Measurements from ENCODE around the gene PEX3.

Gene PEX3

DNA sequence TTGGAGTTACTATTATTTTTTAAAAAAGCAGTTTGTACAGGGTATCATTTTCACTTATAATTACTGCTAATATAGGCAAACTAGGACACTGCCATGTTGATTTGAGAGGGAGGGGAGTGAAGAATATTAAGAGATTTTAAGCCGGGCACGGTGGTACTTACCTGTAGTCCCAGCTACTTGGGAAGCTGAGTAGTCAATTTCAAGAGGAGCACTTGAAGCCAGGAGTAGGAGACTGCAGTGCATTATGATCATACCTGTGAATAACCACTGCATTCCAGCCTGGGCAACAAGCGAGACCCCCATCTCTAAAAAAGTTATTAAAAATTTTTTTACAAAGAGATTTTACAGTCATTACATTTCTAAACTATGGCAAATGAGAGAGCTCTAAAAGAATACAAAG lies 35.8 kb upstream of the PEX3 start:
- Histone ChIP-seq H3K4me3 (ENCODE audit: insufficient read depth, low read depth, low read length, poor library complexity, severe bottlenecking) (no peak overlapping the region), H3K36me3 (ENCODE audit: control insufficient read depth, insufficient read depth, low read length) (no peaks in the 10 kb centered on the region), H3K27me3 (replicated peaks; ENCODE audit: control insufficient read depth, insufficient read depth, low read length, poor library complexity, severe bottlenecking) (no peaks in the 10 kb centered on the region)

DNA sequence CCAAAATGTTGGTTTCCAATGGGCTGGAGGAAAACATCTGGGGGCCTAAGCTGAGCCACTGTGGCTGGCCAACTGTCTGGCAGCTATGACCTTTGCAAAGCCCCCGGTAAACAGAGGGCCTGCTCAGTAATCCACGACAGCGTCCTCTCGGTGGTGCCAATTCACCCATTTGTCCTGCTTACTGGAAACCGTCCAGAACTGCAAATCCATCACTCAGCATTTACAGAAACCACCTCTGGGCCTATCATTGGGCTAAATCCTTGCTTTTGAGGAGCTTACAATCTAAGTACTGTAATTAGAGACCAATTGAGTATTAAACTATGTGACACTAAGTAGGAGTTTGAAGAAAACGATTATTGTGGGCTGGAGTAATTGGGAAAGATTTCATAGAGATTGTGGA lies 31.1 kb upstream of the PEX3 start:
- Histone ChIP-seq H3K9me3 (ENCODE audit: control insufficient read depth, low read length) (no peaks in the 10 kb centered on the region), H3K4me3 (ENCODE audit: insufficient read depth, low read depth, low read length, poor library complexity, severe bottlenecking) (no peak overlapping the region), H3K36me3 (ENCODE audit: control insufficient read depth, insufficient read depth, low read length) (no peaks in the 10 kb centered on the region), H3K27ac (ENCODE audit: insufficient read depth, low read length, poor library complexity, severe bottlenecking) (no peak overlapping the region), H3K4me1 (ENCODE audit: control insufficient read depth, insufficient read depth, low read length, poor library complexity, severe bottlenecking) (no peaks in the 10 kb centered on the region), H3K27me3 (replicated peaks; ENCODE audit: control insufficient read depth, insufficient read depth, low read length, poor library complexity, severe bottlenecking) (no peaks in the 10 kb centered on the region)
- DNase-seq: no peak

More for the DNA sequence above, 35.8 kb upstream of the PEX3 start:
- H3K9me3 ChIP-seq (ENCODE audit: control insufficient read depth, low read length): no peaks in the 10 kb centered on the region
- H3K27ac ChIP-seq (ENCODE audit: insufficient read depth, low read length, poor library complexity, severe bottlenecking): no peak overlapping the region
- H3K4me1 ChIP-seq (ENCODE audit: control insufficient read depth, insufficient read depth, low read length, poor library complexity, severe bottlenecking): no peaks in the 10 kb centered on the region
- DNase-seq: no peak

DNA sequence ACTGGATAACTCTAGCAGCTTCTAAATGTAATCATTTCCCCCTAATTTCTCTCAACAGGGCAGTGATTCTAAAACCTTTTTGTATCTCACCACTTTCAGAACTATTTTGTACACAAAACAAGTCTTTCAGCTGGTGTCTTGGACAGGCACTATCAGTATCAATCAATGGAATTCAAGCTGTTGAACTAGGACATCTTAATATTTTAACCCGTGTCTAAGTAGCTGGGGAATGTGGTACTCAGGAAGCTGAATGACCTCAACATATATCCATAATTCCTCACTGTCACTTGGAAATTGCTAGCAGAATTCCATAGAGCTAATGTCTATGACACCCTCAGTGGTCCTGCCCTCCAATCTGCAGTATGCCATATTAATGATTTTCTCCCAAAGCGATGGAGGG lies 24.6 kb upstream of the PEX3 start:
- Histone ChIP-seq H3K36me3 (ENCODE audit: control insufficient read depth, insufficient read depth, low read length) (no peaks in the 10 kb centered on the region), H3K9me3 (ENCODE audit: control insufficient read depth, low read length) (no peaks in the 10 kb centered on the region), H3K4me3 (ENCODE audit: insufficient read depth, low read depth, low read length, poor library complexity, severe bottlenecking) (no peak overlapping the region), H3K27me3 (replicated peaks; ENCODE audit: control insufficient read depth, insufficient read depth, low read length, poor library complexity, severe bottlenecking) (no peaks in the 10 kb centered on the region), H3K27ac (ENCODE audit: insufficient read depth, low read length, poor library complexity, severe bottlenecking) (no peak overlapping the region), H3K4me1 (ENCODE audit: control insufficient read depth, insufficient read depth, low read length, poor library complexity, severe bottlenecking) (no peaks in the 10 kb centered on the region)
- DNase-seq: no peak

DNA sequence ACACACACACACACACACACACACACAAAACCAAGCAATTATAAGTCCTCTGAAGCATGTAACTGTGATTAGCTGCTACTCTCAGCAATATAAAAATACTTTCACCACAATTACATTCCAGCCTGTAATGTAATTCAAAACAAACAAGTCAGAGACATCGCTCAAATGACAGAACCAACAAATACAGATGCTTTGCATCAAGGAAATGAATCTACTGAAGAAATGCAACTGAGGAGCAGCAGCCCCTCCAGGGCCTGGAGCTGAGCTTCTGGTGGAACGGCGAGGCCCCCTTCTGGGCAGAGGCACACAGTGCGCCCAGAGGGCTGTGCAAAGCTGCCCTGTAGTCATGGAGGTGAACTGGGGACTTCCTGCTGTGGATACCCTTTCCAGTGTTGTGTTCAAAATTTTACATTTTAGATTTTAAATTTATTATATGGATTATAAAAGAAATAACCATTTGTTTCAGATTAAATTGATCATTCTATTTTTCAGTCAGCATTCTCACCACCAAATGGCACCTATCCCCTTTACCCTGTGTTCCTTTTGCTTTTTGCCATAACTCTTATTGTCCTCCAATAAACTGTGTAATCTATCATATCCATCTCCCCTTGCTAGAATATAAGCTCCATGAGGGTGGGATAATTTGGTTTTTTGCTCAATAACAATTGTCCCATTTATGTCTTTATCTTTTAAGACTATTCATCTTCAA lies 23.3 kb upstream of the PEX3 start:
- DNase-seq: peak; percentile 45 to 55 (median 47)
- Histone ChIP-seq H3K4me3 (ENCODE audit: insufficient read depth, low read depth, low read length, poor library complexity, severe bottlenecking) (no peak overlapping the region), H3K27ac (ENCODE audit: insufficient read depth, low read length, poor library complexity, severe bottlenecking) (no peak overlapping the region), H3K36me3 (ENCODE audit: control insufficient read depth, insufficient read depth, low read length) (no peaks in the 10 kb centered on the region), H3K9me3 (ENCODE audit: control insufficient read depth, low read length) (no peaks in the 10 kb centered on the region), H3K4me1 (ENCODE audit: control insufficient read depth, insufficient read depth, low read length, poor library complexity, severe bottlenecking) (no peaks in the 10 kb centered on the region), H3K27me3 (replicated peaks; ENCODE audit: control insufficient read depth, insufficient read depth, low read length, poor library complexity, severe bottlenecking) (no peaks in the 10 kb centered on the region)

DNA sequence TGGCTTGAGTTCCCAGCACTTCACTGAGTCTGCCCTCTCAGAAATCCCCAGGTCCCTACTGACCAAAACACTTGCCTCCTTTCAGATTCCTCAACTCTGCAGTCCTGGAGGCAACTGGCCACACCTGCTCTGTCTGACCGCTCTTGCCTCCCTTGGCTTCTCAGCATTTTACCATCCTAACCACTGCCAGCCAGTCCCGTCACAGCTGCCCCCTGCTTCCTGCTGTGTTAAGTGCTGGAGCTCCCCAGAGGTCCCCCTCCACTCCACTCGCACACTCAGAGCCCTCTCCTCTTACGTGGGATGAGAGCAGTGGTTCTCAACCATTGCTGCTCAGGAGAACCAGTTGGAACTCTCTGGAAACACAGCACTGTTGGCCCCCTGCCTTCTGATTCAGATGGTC lies 20.6 kb upstream of the PEX3 start:
- Histone ChIP-seq H3K9me3 (ENCODE audit: control insufficient read depth, low read length) (no peaks in the 10 kb centered on the region), H3K27me3 (replicated peaks; ENCODE audit: control insufficient read depth, insufficient read depth, low read length, poor library complexity, severe bottlenecking) (no peaks in the 10 kb centered on the region), H3K4me3 (ENCODE audit: insufficient read depth, low read depth, low read length, poor library complexity, severe bottlenecking) (no peak overlapping the region), H3K27ac (ENCODE audit: insufficient read depth, low read length, poor library complexity, severe bottlenecking) (no peak overlapping the region), H3K36me3 (ENCODE audit: control insufficient read depth, insufficient read depth, low read length) (no peaks in the 10 kb centered on the region), H3K4me1 (ENCODE audit: control insufficient read depth, insufficient read depth, low read length, poor library complexity, severe bottlenecking) (no peaks in the 10 kb centered on the region)
- no peak for DNase-seq

DNA sequence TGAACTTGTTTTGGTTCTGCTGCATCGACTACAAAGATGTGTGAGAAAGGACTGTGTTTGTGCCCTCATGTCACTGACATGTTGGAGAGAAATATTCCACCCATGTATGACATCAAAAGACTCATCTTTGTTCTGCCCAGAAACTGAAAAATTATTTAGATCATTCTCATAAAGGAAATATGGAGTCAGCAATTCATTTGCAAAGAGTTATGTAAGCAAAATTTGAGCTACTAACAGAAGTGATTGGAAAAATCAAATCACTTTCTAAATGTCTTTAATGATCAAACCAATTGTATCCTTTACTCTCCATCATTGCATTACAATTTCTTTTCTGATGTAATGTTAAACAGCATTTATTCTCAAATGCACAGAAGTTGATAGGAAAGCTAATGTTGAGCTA lies 19.4 kb upstream of the PEX3 start:
- H3K36me3 ChIP-seq (ENCODE audit: control insufficient read depth, insufficient read depth, low read length): no peaks in the 10 kb centered on the region
- DNase-seq: no peak
- no peak overlapping the region for H3K4me3 ChIP-seq (ENCODE audit: insufficient read depth, low read depth, low read length, poor library complexity, severe bottlenecking)
- no peaks in the 10 kb centered on the region for H3K9me3 ChIP-seq (ENCODE audit: control insufficient read depth, low read length)
- H3K27me3 ChIP-seq (replicated peaks; ENCODE audit: control insufficient read depth, insufficient read depth, low read length, poor library complexity, severe bottlenecking): no peaks in the 10 kb centered on the region
- H3K4me1 ChIP-seq (ENCODE audit: control insufficient read depth, insufficient read depth, low read length, poor library complexity, severe bottlenecking): no peaks in the 10 kb centered on the region
- no peak overlapping the region for H3K27ac ChIP-seq (ENCODE audit: insufficient read depth, low read length, poor library complexity, severe bottlenecking)

DNA sequence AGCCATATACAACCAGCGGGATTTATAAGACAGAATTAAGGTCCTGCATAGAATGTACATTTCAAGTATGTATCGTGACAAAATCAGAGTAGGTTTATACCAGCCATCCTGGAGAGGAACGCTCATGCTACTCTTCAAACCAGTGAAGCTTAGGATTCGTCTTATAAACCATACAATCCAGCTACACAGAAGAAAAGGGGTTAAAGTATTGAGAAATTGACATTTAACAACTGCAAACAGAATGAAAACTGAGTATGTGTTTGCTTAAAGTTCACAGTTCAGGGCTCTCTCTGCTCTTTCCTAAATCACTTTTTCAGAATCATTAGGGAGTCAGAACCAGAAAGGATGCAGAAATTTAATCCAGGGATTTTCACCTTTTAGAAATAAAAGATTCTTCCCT lies 18.0 kb upstream of the PEX3 start:
- Histone ChIP-seq H3K27me3 (replicated peaks; ENCODE audit: control insufficient read depth, insufficient read depth, low read length, poor library complexity, severe bottlenecking) (no peaks in the 10 kb centered on the region), H3K9me3 (ENCODE audit: control insufficient read depth, low read length) (no peaks in the 10 kb centered on the region), H3K4me3 (ENCODE audit: insufficient read depth, low read depth, low read length, poor library complexity, severe bottlenecking) (no peak overlapping the region), H3K36me3 (ENCODE audit: control insufficient read depth, insufficient read depth, low read length) (no peaks in the 10 kb centered on the region), H3K4me1 (ENCODE audit: control insufficient read depth, insufficient read depth, low read length, poor library complexity, severe bottlenecking) (no peaks in the 10 kb centered on the region), H3K27ac (ENCODE audit: insufficient read depth, low read length, poor library complexity, severe bottlenecking) (no peak overlapping the region)
- no peak for DNase-seq

DNA sequence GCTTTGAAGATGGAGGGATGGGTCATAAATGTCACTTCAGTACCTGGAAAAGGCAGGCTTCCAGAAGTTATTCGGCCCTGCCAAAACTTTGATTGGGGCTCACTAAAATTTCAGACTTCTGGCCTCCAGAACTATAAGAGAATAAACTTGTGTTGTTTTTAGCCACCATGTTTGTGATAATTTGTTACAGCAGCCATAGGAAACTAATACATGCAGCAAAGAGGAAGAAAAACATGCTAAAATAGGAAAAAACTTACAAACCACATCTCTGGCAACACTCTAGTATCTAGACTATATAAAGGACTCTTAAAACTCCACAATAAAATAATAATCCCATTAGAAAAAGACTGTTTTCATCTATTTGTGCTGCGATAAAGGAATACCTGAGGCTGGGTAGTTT lies 9.6 kb upstream of the PEX3 start:
- DNase-seq: no peak
- no peak overlapping the region for H3K27ac ChIP-seq (ENCODE audit: insufficient read depth, low read length, poor library complexity, severe bottlenecking)
- no peaks in the 10 kb centered on the region for H3K27me3 ChIP-seq (replicated peaks; ENCODE audit: control insufficient read depth, insufficient read depth, low read length, poor library complexity, severe bottlenecking)
- no peaks in the 10 kb centered on the region for H3K36me3 ChIP-seq (ENCODE audit: control insufficient read depth, insufficient read depth, low read length)
- H3K4me1 ChIP-seq (ENCODE audit: control insufficient read depth, insufficient read depth, low read length, poor library complexity, severe bottlenecking): no peaks in the 10 kb centered on the region
- no peaks in the 10 kb centered on the region for H3K9me3 ChIP-seq (ENCODE audit: control insufficient read depth, low read length)
- H3K4me3 ChIP-seq (ENCODE audit: insufficient read depth, low read depth, low read length, poor library complexity, severe bottlenecking): no peak overlapping the region

- H3K4me3 ChIP-seq (ENCODE audit: insufficient read depth, low read depth, low read length, poor library complexity, severe bottlenecking): no peak overlapping the region
- H3K27me3 ChIP-seq (replicated peaks; ENCODE audit: control insufficient read depth, insufficient read depth, low read length, poor library complexity, severe bottlenecking): no peaks in the 10 kb centered on the region
- H3K27ac ChIP-seq (ENCODE audit: insufficient read depth, low read length, poor library complexity, severe bottlenecking): no peak overlapping the region
- no peaks in the 10 kb centered on the region for H3K4me1 ChIP-seq (ENCODE audit: control insufficient read depth, insufficient read depth, low read length, poor library complexity, severe bottlenecking)
- no peaks in the 10 kb centered on the region for H3K36me3 ChIP-seq (ENCODE audit: control insufficient read depth, insufficient read depth, low read length)
- DNase-seq: no peak
- H3K9me3 ChIP-seq (ENCODE audit: control insufficient read depth, low read length): no peaks in the 10 kb centered on the region
Measured at GRCh38 chr6:143441680-143442545, 8.7 kb upstream of the PEX3 start.

DNA sequence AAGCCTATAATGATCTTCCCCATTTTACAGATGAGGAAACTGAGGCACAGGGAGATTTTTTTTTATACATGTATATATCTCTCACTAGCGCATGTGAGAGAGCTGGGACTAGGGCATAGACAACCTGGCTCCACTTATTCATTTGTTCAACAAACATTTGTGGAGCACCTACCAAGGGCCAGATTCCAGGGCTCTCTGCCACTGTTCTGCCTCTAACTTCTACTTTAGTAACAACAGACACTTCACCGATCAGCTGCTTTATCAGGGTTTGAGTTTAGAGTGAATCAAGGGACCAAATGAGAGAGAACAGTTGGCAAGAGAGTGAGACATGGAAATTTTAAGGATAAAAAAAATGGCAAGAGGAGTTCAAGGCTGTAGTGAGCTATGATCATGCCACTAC lies 7.5 kb upstream of the PEX3 start:
- H3K4me3 ChIP-seq (ENCODE audit: insufficient read depth, low read depth, low read length, poor library complexity, severe bottlenecking): no peak overlapping the region
- no peaks in the 10 kb centered on the region for H3K4me1 ChIP-seq (ENCODE audit: control insufficient read depth, insufficient read depth, low read length, poor library complexity, severe bottlenecking)
- H3K36me3 ChIP-seq (ENCODE audit: control insufficient read depth, insufficient read depth, low read length): no peaks in the 10 kb centered on the region

More for the DNA sequence above, 7.5 kb upstream of the PEX3 start:
- DNase-seq: no peak
- Histone ChIP-seq H3K9me3 (ENCODE audit: control insufficient read depth, low read length) (no peaks in the 10 kb centered on the region), H3K27me3 (replicated peaks; ENCODE audit: control insufficient read depth, insufficient read depth, low read length, poor library complexity, severe bottlenecking) (no peaks in the 10 kb centered on the region), H3K27ac (ENCODE audit: insufficient read depth, low read length, poor library complexity, severe bottlenecking) (no peak overlapping the region)
